Measurements from ENCODE around the gene CRIP1. TPM values are rescaled to one million over a fixed set of nuclear protein-coding genes. Genes with fewer than 3 reads are reported as not detected.

The CRIP1 gene
- total RNA-seq, 1 donor from 2014 or later = 185 TPM

- Mint-ChIP-seq H3K4me3 (ENCODE audit: low read depth) (peak overlapping the region; percentile 33), H3K4me1 (ENCODE audit: low read depth) (peaks cover 24% of the 10 kb centered on the region), H3K27ac (peak overlapping the region; percentile 97), H3K36me3 (ENCODE audit: low read depth) (no peaks in the 10 kb centered on the region), H3K27me3 (ENCODE audit: low read depth) (peaks cover 13% of the 10 kb centered on the region), H3K9me3 (no peaks in the 10 kb centered on the region)
- no peak for DNase-seq (ENCODE audit: low spot score)
- intact Hi-C loops (cut with micrococcal nuclease) = loop anchor here (1.0 to 10.0 kb wide), 3 partner anchors 9 to 688 kb away; partner anchors contain the start of genes AKT1, GPR132 and TEDC1
Observed at GRCh38 chr14:105482486-105483110, 4.1 kb upstream of the CRIP1 start.

- peaks cover 13% of the 10 kb centered on the region for H3K27me3 Mint-ChIP-seq (ENCODE audit: low read depth)
- no peak for DNase-seq (ENCODE audit: low spot score)
- no peaks in the 10 kb centered on the region for H3K36me3 Mint-ChIP-seq (ENCODE audit: low read depth)
- H3K27ac Mint-ChIP-seq = peak overlapping the region; percentile 97
- H3K4me3 Mint-ChIP-seq (ENCODE audit: low read depth) = no peak overlapping the region
- intact Hi-C loops (cut with micrococcal nuclease) = loop anchor here (2.0 to 10.0 kb wide), 2 partner anchors 419 to 689 kb away; partner anchors contain the start of genes AKT1 and GPR132
- H3K9me3 Mint-ChIP-seq = no peaks in the 10 kb centered on the region
- H3K4me1 Mint-ChIP-seq (ENCODE audit: low read depth) = peaks cover 24% of the 10 kb centered on the region
Observed at GRCh38 chr14:105483300-105484068, 3.2 kb upstream of the CRIP1 start.

GRCh38 chr14:105484069-105484996, 2.4 kb upstream of the CRIP1 start:
- peaks cover 2% of the 10 kb centered on the region for H3K36me3 Mint-ChIP-seq (ENCODE audit: low read depth)
- intact Hi-C loops (cut with micrococcal nuclease) = loop anchor here (10.0 kb wide), 1 partner anchor 690 kb away; the partner anchor contains the start of gene AKT1
- no peaks in the 10 kb centered on the region for H3K9me3 Mint-ChIP-seq
- H3K4me1 Mint-ChIP-seq (ENCODE audit: low read depth) = peaks cover 28% of the 10 kb centered on the region
- peak overlapping the region; percentile 49 for H3K27ac Mint-ChIP-seq
- H3K27me3 Mint-ChIP-seq (ENCODE audit: low read depth) = peaks cover 12% of the 10 kb centered on the region
- no peak overlapping the region for H3K4me3 Mint-ChIP-seq (ENCODE audit: low read depth)
- DNase-seq (ENCODE audit: low spot score) = peak; percentile 45

- H3K4me3 Mint-ChIP-seq (ENCODE audit: low read depth) = no peak overlapping the region
- peaks cover 27% of the 10 kb centered on the region for H3K4me1 Mint-ChIP-seq (ENCODE audit: low read depth)
- DNase-seq (ENCODE audit: low spot score) = no peak
- H3K27ac Mint-ChIP-seq = no peak overlapping the region
- intact Hi-C loops (cut with micrococcal nuclease) = loop anchor here (5.0 to 10.0 kb wide), 2 partner anchors 68 to 690 kb away; partner anchors contain the start of genes AKT1 and MTA1
- H3K27me3 Mint-ChIP-seq (ENCODE audit: low read depth) = peaks cover 5% of the 10 kb centered on the region
- H3K36me3 Mint-ChIP-seq (ENCODE audit: low read depth) = peaks cover 6% of the 10 kb centered on the region
- H3K9me3 Mint-ChIP-seq = no peaks in the 10 kb centered on the region
Observed at GRCh38 chr14:105484997-105485393, 1.7 kb upstream of the CRIP1 start.

GRCh38 chr14:105485739-105486162, 935 bp upstream of the CRIP1 start:
- H3K27ac Mint-ChIP-seq = peak overlapping the region; percentile 58
- H3K27me3 Mint-ChIP-seq (ENCODE audit: low read depth) = peaks cover 3% of the 10 kb centered on the region
- DNase-seq (ENCODE audit: low spot score) = peak; percentile 46
- intact Hi-C loops (cut with micrococcal nuclease) = loop anchor here (5.0 to 10.0 kb wide), 2 partner anchors 68 to 691 kb away; partner anchors contain the start of genes AKT1 and MTA1
- no peaks in the 10 kb centered on the region for H3K9me3 Mint-ChIP-seq
- H3K36me3 Mint-ChIP-seq (ENCODE audit: low read depth) = peaks cover 6% of the 10 kb centered on the region
- H3K4me1 Mint-ChIP-seq (ENCODE audit: low read depth) = peaks cover 26% of the 10 kb centered on the region
- peak overlapping the region; percentile 18 for H3K4me3 Mint-ChIP-seq (ENCODE audit: low read depth)

- Mint-ChIP-seq H3K27me3 (ENCODE audit: low read depth) (no peaks in the 10 kb centered on the region), H3K9me3 (no peaks in the 10 kb centered on the region), H3K4me3 (ENCODE audit: low read depth) (peak overlapping the region; percentile 52), H3K36me3 (ENCODE audit: low read depth) (peaks cover 6% of the 10 kb centered on the region), H3K27ac (peak overlapping the region; percentile 52), H3K4me1 (ENCODE audit: low read depth) (peaks cover 23% of the 10 kb centered on the region)
- DNase-seq (ENCODE audit: low spot score) = peak; percentile 44
- intact Hi-C loops (cut with micrococcal nuclease) = loop anchor here (5.0 to 10.0 kb wide), 2 partner anchors 70 to 692 kb away; partner anchors contain the start of genes AKT1 and MTA1
Observed at GRCh38 chr14:105486974-105487448, 325 bp downstream of the CRIP1 start.

GRCh38 chr14:105487449-105487985, 831 bp downstream of the CRIP1 start:
- Mint-ChIP-seq H3K9me3 (no peaks in the 10 kb centered on the region), H3K27me3 (ENCODE audit: low read depth) (no peaks in the 10 kb centered on the region), H3K4me3 (ENCODE audit: low read depth) (peak overlapping the region; percentile 85), H3K27ac (peak overlapping the region; percentile 79), H3K36me3 (ENCODE audit: low read depth) (peaks cover 6% of the 10 kb centered on the region), H3K4me1 (ENCODE audit: low read depth) (peaks cover 20% of the 10 kb centered on the region)
- peak; percentile 74 for DNase-seq (ENCODE audit: low spot score)
- intact Hi-C loops (cut with micrococcal nuclease) = loop anchor here (5.0 to 10.0 kb wide), 2 partner anchors 70 to 693 kb away; partner anchors contain the start of genes AKT1 and MTA1

GRCh38 chr14:105487986-105488777, 1.5 kb downstream of the CRIP1 start:
- DNase-seq (ENCODE audit: low spot score) = no peak
- peaks cover 6% of the 10 kb centered on the region for H3K36me3 Mint-ChIP-seq (ENCODE audit: low read depth)
- peak overlapping the region; percentile 85 for H3K4me3 Mint-ChIP-seq (ENCODE audit: low read depth)
- intact Hi-C loops (cut with micrococcal nuclease) = loop anchor here (5.0 to 10.0 kb wide), 2 partner anchors 71 to 693 kb away; partner anchors contain the start of genes AKT1 and MTA1
- peak overlapping the region; percentile 79 for H3K27ac Mint-ChIP-seq
- no peaks in the 10 kb centered on the region for H3K27me3 Mint-ChIP-seq (ENCODE audit: low read depth)
- H3K9me3 Mint-ChIP-seq = no peaks in the 10 kb centered on the region
- H3K4me1 Mint-ChIP-seq (ENCODE audit: low read depth) = peaks cover 19% of the 10 kb centered on the region

- H3K4me3 Mint-ChIP-seq (ENCODE audit: low read depth) = peak overlapping the region; percentile 85
- DNase-seq (ENCODE audit: low spot score) = no peak
Observed at GRCh38 chr14:105488781-105489541, 2.3 kb downstream of the CRIP1 start.

GRCh38 chr14:105489542-105490266, 3.0 kb downstream of the CRIP1 start:
- Mint-ChIP-seq H3K4me3 (ENCODE audit: low read depth) (peak overlapping the region; percentile 76), H3K4me1 (ENCODE audit: low read depth) (peaks cover 12% of the 10 kb centered on the region), H3K27ac (peak overlapping the region; percentile 83), H3K27me3 (ENCODE audit: low read depth) (no peaks in the 10 kb centered on the region), H3K36me3 (ENCODE audit: low read depth) (peaks cover 6% of the 10 kb centered on the region), H3K9me3 (no peaks in the 10 kb centered on the region)
- DNase-seq (ENCODE audit: low spot score) = peak; percentile 83
- intact Hi-C loops (cut with micrococcal nuclease) = loop anchor here (1.0 to 10.0 kb wide), 8 partner anchors 15 to 695 kb away; partner anchors contain the start of genes AKT1, CDCA4, CRIP2 and MTA1

More at GRCh38 chr14:105488781-105489541, 2.3 kb downstream of the CRIP1 start:
- intact Hi-C loops (cut with micrococcal nuclease) = loop anchor here (5.0 to 10.0 kb wide), 2 partner anchors 72 to 694 kb away; partner anchors contain the start of genes AKT1 and MTA1
- H3K36me3 Mint-ChIP-seq (ENCODE audit: low read depth) = peaks cover 6% of the 10 kb centered on the region
- peak overlapping the region; percentile 83 for H3K27ac Mint-ChIP-seq
- no peaks in the 10 kb centered on the region for H3K27me3 Mint-ChIP-seq (ENCODE audit: low read depth)
- peaks cover 19% of the 10 kb centered on the region for H3K4me1 Mint-ChIP-seq (ENCODE audit: low read depth)
- no peaks in the 10 kb centered on the region for H3K9me3 Mint-ChIP-seq

Data from activated T-helper 2 cell treated with anti-CD3 and anti-CD28 coated beads, Interferon-gamma antibody, Interleukin-2, Interleukin-4, amounts not matched to agents 10 μg/mL and 5 μg/mL and 100 μg/mL, durations not matched to agents 14 hours and 24 hours and 36 hours (primary cell).